ENCODE measurements around the gene CERK. TPM values are rescaled to one million over a fixed set of nuclear protein-coding genes. Genes with fewer than 3 reads are reported as not detected.

The CERK gene
- total and polyA plus RNA-seq, 2 of the 8 experiments (the other 6 are each of a cell fraction or from before 2014, with no cell fraction given), result 26.6 to 59.0 TPM

GRCh38 chr22:46779023-46779422, 41.0 kb upstream of the CERK start:
- Histone ChIP-seq H3K23ac (ENCODE audit: insufficient read length) (no peak overlapping the region), H3K79me1 (ENCODE audit: low read depth, low read length) (peaks cover 18% of the 10 kb centered on the region), H3K79me2 (ENCODE audit: control insufficient read depth in 1 of 2, insufficient read depth in 2 of 2, low read length in 2 of 2) (peaks cover 0 to 76% of the 10 kb centered on the region in 2 experiments; a peak in 2 of 4 replicates), H4K20me1 (replicated peaks in 1 of 2; ENCODE audit: control insufficient read depth in 1 of 2, insufficient read depth in 2 of 2, low read length in 2 of 2) (peaks cover 3 to 9% of the 10 kb centered on the region in 2 experiments), H4K8ac (ENCODE audit: extremely low read depth, insufficient read depth, low read length) (no peak overlapping the region), H3K36me3 (ENCODE audit: control insufficient read depth in 2 of 4, insufficient read depth in 4 of 4, low read length in 3 of 4) (no peaks in the 10 kb centered on the region), H3K9me3 (ENCODE audit: insufficient read depth in 2 of 2, low read depth in 1 of 2, low read length in 1 of 2) (no peaks in the 10 kb centered on the region), H2AK5ac (ENCODE audit: low read depth, low read length) (no peak overlapping the region), H2BK5ac (ENCODE audit: low read depth, low read length) (no peak overlapping the region), H3K18ac (ENCODE audit: extremely low read depth, low read length) (no peak overlapping the region), H2BK120ac (replicated peaks; ENCODE audit: low read depth, low read length) (no peak overlapping the region), H3K9ac (replicated peaks in 1 of 4; ENCODE audit: extremely low read depth in 1 of 4, low read depth in 3 of 4, low read length in 3 of 4) (no peak overlapping the region), H3K4ac (replicated peaks; ENCODE audit: insufficient read length, low read depth, low read length) (no peak overlapping the region), H4K91ac (replicated peaks; ENCODE audit: insufficient read length, low read length) (no peak overlapping the region), H2BK20ac (ENCODE audit: low read length) (no peak overlapping the region), H4K5ac (ENCODE audit: insufficient read length, low read depth, low read length) (no peak overlapping the region), H2BK15ac (ENCODE audit: low read length) (no peak overlapping the region), H3K27me3 (replicated peaks in 1 of 4; ENCODE audit: control insufficient read depth in 3 of 4, extremely low read depth in 1 of 4, insufficient read depth in 3 of 4, low read length in 3 of 4) (no peaks in the 10 kb centered on the region; a peak in 1 of 7 replicates), H3K4me2 (ENCODE audit: insufficient read depth in 1 of 2, low read depth in 2 of 2, low read length in 2 of 2) (no peak overlapping the region), H3K27ac (ENCODE audit: low read depth, low read length) (no peak overlapping the region), H3K56ac (replicated peaks; ENCODE audit: insufficient read length, low read depth, low read length) (no peak overlapping the region), H2AFZ (ENCODE audit: low read length) (no peak overlapping the region), H3K23me2 (ENCODE audit: low read depth, low read length) (no peaks in the 10 kb centered on the region), H3K14ac (ENCODE audit: insufficient read length) (no peak overlapping the region), H3K4me3 (ENCODE audit: extremely low read depth in 1 of 4, insufficient read depth in 2 of 4, low read depth in 3 of 4, low read length in 4 of 4) (no peak overlapping the region), H2BK12ac (ENCODE audit: low read depth, low read length) (no peak overlapping the region), H3K4me1 (replicated peaks in 1 of 4; ENCODE audit: control insufficient read depth in 3 of 4, insufficient read depth in 4 of 4, low read length in 3 of 4) (peaks cover 0 to 8% (median 5%) of the 10 kb centered on the region in 4 experiments; a peak in 4 of 7 replicates)
- POLR2A ChIA-PET (ENCODE audit: partially characterized antibody), result no interaction called here
- DNase-seq (ENCODE audit: low read depth in 1 of 2, low spot score in 2 of 2) (no peak), FAIRE-seq (no peak)
- TF ChIP-seq SRF (IDR thresholded peaks at IDR 0.05; ENCODE audit: low read depth, low read length) (no peak), ATF2 (IDR thresholded peaks at IDR 0.05; ENCODE audit: low read length) (no peak)
- CTCF ChIA-PET (ENCODE audit: partially characterized antibody), result interaction anchor here (0.7 to 3.4 kb wide), 2 partner anchors 20 to 24 kb away, joined by 3 to 15 read pairs; no protein-coding TSS in a partner anchor
- WGBS, 2 experiments (ENCODE audit: extremely low coverage in 1 of 2, insufficient coverage in 1 of 2, insufficient read length in 1 of 2, insufficient replicate concordance in 2 of 2, low coverage in 1 of 2, low lambda C conversion rate in 2 of 2, missing lambda C conversion rate in 1 of 2), result 94% methylated on average over 4 of the region's 4 CpGs; no CpG with 5 or more reads in 1 of the 2 experiments

Measured in H1 (cell line).